ENCODE results near the gene DPP6.
"Not testable (repeated sequence)": the region's sequence is repeated elsewhere in the genome, so short reads cannot be mapped to it uniquely, and the experiment has no call there.

GRCh38 chr7:154123397-154123796 is 71.2 kb downstream of the DPP6 start:
- TF ChIP-seq, protein P1, sequence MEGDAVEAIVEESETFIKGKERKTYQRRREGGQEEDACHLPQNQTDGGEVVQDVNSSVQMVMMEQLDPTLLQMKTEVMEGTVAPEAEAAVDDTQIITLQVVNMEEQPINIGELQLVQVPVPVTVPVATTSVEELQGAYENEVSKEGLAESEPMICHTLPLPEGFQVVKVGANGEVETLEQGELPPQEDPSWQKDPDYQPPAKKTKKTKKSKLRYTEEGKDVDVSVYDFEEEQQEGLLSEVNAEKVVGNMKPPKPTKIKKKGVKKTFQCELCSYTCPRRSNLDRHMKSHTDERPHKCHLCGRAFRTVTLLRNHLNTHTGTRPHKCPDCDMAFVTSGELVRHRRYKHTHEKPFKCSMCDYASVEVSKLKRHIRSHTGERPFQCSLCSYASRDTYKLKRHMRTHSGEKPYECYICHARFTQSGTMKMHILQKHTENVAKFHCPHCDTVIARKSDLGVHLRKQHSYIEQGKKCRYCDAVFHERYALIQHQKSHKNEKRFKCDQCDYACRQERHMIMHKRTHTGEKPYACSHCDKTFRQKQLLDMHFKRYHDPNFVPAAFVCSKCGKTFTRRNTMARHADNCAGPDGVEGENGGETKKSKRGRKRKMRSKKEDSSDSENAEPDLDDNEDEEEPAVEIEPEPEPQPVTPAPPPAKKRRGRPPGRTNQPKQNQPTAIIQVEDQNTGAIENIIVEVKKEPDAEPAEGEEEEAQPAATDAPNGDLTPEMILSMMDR (IDR thresholded peaks at IDR 0.05 in 4 of 5, conservative IDR thresholded peaks at IDR 0.05 in 1 of 5) = not testable (repeated sequence)
- TF ChIP-seq POLR2A (IDR thresholded peaks at IDR 0.05) = not testable (repeated sequence)
